GM15510 (cell line): Measurements from ENCODE around the gene DUOXA2.

ENCODE experiments used
- POLR2A ChIP-seq: IDR thresholded peaks from 3 replicates; pipeline ENCODE4 v1.6.1; 2011; ENCODE audit warnings: borderline replicate concordance; ENCODE audit not compliant: insufficient read length; ENCODE audit errors: extremely low read depth

Gene DUOXA2

DNA sequence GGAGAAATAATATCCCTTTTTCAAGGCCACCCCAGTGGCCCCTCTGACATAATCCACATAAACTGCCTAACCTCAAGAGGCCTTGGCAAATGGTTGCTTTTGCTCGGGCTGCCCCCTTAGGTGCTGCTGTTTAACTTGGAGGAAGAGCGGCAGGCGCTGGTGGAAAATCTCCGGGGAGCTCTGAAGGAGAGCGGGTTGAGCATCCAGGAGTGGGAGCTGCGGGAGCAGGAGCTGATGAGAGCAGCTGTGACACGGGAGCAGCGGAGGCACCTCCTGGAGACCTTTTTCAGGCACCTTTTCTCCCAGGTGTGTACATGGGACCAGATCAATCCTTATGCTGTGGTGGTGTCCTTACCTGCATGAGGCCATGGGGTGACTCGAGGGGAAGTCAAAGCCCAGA, 30.6 kb downstream of the DUOXA2 start:
- no peak for TF ChIP-seq POLR2A

DNA sequence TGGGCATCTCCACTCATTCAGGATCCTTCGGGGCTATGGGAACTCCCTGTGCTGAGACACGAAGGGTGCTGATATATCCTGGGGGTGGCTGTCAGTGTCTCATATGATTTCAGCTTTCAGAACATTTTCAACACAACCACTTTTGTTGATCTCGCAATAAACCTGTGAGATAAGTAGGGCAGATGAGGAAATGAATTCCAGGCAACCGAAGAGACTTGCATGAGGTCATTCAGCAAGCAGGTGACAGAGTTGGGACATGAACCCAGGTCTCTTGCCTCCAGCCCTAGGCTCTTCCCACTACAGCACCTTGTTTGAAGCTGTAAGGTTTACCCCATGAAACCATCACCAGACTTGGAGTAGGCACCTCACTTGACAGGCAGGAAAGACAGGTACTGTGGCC, 32.3 kb downstream of the DUOXA2 start:
- TF ChIP-seq POLR2A: no peak

DNA sequence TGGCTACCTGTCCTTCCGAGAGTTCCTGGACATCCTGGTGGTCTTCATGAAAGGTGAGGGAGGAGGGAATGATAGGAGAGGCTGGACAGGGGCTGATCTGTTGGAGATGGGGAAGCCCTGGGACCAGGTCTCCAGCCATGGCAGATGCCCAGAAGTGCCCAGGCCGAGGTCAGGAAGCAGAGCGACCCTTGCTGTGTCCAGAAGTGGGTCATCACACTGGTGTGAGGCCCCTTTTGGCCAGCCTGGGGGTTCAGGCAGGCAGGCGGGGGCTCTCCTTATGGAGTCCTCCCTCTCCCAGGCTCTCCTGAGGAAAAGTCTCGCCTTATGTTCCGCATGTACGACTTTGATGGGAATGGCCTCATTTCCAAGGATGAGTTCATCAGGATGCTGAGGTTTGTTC, 33.5 kb downstream of the DUOXA2 start:
- no peak for TF ChIP-seq POLR2A

DNA sequence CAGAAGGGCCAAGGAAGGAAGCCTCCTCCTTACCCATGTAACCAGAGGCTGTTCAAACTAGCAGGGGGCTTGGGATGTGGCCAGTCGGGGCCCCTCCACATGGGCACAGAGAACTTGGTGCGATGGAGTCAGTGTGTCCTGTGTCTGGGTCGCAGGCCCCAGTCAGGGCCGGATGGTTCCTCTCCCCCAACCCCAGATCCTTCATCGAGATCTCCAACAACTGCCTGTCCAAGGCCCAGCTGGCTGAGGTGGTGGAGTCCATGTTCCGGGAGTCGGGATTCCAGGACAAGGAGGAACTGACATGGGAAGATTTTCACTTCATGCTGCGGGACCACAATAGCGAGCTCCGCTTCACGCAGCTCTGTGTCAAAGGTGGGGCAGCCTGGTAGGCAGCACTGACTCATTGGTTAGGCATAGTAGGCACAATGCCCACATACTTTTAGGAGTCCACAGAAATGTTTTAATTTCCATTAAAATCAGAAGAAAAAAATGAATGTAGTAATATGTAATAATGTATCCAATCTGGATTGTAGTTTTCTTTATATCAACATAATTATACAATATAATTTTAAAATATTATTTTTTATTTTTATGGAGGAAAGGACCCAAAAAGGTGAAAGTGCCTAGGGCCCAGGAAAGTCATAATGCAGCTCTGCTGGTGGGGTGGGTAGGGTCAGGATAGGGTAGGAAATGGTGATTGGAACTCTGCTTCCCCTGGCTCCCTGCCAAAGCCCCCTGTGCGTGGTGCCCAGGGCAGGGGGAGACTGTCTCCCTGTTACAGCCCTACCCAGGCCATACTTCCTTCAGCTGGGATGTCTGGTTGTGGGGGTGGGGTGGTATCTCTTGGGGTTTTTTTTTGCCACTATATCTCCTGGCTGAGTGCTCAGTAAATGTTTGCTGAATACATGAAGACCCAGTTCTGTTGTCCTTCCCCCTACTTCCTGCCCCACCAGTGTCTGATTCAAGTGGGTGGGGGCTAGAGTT, 34.2 kb downstream of the DUOXA2 start:
- TF ChIP-seq POLR2A: no peak

DNA sequence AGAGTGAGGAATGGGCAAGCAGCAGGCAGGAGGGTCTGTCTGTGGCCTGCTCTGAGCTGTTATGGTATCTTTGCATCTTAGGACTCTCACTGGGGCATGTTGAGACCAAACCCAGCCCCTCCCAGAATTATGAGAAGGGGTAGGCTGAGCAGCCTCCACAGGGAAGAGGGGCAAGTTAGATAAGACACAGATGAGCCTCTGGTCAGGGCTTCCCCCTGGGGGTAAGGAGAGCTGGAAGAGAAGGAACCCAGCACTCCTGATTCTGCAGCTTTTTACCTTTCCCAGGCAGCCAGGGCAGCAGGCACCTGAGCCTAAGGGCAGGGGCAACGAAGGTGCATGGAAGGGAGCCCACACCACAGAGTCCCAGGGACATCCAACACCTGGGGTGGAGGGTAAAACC, 34.9 kb downstream of the DUOXA2 start:
- TF ChIP-seq POLR2A: no peak

DNA sequence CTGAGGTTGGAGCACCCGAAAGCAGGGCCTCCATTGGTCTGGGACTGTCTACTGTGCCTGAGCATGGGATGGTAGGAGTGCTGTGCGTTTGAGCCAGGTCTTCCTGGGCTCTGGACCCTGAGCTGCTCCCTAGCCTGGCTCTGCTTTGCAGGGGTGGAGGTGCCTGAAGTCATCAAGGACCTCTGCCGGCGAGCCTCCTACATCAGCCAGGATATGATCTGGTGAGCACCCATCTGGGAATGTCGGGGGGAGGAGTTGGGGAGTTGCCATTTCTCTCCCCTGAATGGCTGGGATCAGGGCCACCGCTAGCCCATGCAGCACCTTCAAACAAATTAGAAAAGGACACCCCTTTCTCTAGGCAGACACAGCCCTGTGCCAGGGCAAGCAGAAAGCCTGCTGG, 36.4 kb downstream of the DUOXA2 start:
- TF ChIP-seq POLR2A: no peak

DNA sequence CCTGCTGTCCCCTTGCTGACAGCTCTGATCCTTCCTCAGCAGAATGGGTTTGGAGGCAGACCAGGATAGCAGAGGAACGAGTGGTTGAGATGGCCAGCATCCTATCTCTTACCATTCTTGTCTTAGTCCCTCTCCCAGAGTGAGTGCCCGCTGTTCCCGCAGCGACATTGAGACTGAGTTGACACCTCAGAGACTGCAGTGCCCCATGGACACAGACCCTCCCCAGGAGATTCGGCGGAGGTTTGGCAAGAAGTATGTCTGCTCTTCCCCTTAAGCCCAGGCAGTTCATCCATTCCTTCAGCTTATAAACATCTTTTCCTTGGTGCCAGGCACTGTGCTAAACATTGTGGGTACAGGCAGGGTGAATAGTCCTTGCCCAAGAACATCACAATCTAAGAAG, 36.9 kb downstream of the DUOXA2 start:
- TF ChIP-seq POLR2A: no peak

DNA sequence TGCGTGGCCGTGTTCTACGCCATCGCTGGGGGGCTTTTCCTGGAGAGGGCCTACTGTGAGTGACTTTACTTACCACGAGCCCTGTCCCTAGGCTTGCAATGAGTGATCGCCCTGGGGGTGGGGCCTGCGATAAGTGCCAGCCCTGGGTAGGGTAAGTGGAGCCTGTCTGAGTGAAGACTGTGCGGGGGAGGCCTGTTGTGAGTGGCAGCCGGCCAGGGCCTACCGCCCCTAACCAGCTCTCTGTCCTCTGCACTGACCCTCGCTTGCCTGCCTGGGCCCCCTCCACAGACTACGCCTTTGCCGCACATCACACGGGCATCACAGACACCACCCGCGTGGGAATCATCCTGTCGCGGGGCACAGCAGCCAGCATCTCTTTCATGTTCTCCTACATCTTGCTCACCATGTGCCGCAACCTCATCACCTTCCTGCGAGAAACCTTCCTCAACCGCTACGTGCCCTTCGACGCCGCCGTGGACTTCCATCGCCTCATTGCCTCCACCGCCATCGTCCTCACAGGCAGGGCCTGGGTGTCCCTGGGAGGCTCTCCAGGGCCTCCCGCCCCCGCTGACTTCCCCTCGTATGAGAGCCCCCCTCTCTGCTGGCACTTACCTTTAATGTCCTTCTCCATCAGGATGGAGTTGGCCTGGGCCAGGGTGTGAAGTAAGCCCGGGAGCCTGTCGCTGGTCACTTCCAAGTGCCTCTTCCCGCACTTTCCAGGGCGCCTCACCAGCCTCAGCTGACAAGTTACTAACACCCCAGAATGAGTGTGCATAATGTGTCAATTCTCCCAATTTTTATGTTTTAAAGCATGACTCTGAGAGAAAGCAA, 38.1 kb downstream of the DUOXA2 start:
- TF ChIP-seq POLR2A: no peak

DNA sequence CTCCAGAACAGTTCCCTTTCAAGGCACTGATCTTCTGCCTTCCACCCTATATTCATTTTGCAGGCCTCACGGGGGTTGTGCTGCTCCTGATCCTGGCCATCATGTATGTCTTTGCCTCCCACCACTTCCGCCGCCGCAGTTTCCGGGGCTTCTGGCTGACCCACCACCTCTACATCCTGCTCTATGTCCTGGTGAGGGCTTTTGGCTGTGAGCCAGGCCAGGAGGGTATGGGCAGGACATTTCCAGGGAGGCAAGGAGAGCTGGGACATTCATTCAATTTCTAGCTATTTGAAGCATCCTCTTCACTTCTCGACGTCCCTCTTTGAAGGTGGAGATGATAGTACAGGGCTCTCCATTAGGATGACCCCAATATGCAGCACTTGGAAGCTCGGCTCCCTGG, 41.6 kb downstream of the DUOXA2 start:
- TF ChIP-seq POLR2A: no peak

DNA sequence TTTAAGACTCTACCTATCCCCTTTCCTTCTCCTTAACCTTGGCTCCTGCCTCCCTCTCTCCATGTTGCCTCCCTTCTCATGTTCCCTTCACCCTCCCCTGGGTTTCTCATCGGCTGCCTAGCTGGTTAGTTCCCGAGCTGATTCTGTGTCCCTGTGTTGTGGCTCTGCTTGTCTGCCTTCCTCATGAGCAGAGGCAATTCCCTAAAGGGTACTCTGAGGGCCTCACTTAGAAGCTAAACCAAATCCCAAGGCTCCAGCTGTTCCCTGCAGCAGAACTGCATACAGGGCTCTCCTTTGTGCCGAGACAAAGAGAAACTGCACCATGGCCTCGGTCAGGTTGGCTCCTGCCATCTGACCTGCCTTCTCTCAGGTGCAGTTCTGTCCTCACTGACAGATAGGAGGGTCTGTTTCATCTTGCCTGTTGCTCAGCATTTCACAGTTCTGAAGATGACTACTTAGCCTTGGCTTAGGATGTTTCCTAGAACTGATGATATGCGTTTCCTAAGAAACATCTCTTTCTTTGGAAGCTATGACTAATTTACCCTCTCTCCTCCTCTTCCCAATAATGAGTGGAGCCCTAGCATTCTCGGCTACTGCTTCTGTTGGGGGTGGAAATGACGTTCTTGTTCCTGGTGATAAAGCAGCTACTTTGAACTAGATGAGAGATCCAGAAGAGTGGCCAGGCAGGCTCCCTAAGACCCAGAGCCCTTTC, 42.8 kb downstream of the DUOXA2 start:
- TF ChIP-seq POLR2A: no peak

DNA sequence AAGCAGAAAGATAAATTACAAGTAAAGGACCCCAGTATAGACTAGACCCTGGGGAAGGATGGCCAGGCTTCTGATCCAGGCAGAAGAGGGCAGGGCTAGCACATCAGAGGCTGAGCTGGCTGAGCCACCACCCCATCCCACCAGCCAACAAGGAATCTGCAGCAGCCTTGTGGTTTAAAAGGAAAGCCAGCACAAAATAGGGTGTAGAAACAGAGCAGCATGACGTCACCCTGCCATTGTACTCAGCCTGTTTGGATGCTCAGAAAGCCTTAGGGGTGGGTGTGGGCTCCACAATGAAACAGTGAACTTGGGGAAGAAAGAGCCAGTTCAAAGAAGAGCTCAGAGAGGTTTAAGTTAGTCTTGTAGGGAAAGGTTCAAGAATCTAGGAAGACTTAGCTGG, 43.8 kb downstream of the DUOXA2 start:
- no peak for TF ChIP-seq POLR2A

DNA sequence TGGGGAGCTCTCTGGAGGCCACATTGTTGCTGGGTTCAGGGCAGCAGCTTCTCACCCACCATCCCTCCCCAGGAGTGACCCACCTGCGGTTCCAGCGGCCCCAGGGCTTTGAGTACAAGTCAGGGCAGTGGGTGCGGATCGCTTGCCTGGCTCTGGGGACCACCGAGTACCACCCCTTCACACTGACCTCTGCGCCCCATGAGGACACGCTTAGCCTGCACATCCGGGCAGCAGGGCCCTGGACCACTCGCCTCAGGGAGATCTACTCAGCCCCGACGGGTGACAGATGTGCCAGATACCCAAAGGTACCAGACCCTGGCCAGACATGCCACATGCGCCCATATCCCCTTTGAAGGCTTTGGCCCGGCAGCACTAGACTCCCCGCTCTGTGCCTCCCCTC, 47.5 kb downstream of the DUOXA2 start:
- no peak for TF ChIP-seq POLR2A

DNA sequence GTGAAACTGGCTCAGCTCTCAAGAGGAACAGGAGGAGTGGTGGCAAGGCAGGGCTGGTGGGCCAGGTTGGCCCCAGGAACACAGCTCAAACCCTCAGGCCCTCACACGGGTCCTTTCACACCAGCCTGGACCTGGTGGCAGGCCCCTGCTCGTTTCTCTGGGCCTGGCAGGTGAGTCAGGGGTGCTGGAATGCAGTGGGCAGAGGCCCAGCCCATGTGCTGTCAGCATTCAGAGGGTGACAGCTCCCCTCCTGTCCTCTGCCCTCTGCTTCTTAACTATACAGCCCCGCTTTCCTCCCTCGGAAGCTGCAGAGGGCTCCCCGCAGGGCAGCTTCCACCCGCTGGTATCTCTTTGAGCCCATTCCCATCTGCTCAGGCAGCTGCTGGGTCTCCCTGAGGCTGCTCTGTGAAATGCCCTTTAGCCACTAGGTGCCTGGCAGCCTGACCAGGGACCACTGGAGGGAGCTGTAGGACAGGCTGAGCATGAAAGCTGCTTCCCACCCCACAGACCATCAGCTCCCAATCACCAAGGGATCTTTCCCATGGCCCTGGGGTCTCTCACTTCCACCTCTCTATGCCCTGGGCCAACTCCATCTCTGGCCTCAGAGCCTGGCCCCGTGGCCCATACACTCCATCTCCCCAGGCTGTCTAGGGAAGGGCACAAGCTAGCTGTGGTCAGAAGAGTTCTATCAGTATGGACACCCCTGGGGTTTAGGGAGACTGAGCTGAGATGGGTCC, 48.8 kb downstream of the DUOXA2 start:
- TF ChIP-seq POLR2A: no peak

DNA sequence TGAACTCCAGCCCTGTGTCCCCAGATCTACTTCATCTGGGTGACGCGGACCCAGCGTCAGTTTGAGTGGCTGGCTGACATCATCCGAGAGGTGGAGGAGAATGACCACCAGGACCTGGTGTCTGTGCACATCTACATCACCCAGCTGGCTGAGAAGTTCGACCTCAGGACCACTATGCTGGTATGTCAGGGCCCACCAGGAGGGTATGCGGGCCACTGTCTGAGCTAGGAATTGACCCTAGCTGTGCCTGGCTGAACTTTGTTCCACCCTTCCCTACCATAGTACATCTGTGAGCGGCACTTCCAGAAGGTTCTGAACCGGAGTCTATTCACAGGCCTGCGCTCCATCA, 49.4 kb downstream of the DUOXA2 start:
- no peak for TF ChIP-seq POLR2A
